Hematopoietic multipotent progenitor cell treated with erythropoietin and hydrocortisone succinate and interleukin-3 and kit ligand, for 17 days (in vitro differentiated cells): ENCODE data around the gene RHBDF2.

ENCODE experiments used
- DNase-seq: peaks from one replicate; pipeline ENCODE4 v3.0.0-alpha.2; 2015; ENCODE audit warnings: low spot score

The RHBDF2 gene

DNA sequence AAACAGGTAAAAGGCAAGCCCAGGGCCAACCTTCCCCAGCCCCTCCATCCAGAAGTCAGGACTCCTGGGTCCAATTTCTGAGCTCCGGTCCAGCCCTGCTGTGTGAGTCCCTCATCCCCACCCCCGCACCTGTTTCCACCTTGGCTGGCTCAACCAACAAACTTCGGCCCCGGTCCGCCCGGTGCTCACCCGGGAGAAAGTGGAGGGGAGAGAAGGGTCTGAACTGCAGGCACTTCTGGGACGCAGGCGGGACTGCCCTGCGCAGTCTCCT lies 541 bp downstream of the RHBDF2 start:
- DNase-seq, result no peak

DNA sequence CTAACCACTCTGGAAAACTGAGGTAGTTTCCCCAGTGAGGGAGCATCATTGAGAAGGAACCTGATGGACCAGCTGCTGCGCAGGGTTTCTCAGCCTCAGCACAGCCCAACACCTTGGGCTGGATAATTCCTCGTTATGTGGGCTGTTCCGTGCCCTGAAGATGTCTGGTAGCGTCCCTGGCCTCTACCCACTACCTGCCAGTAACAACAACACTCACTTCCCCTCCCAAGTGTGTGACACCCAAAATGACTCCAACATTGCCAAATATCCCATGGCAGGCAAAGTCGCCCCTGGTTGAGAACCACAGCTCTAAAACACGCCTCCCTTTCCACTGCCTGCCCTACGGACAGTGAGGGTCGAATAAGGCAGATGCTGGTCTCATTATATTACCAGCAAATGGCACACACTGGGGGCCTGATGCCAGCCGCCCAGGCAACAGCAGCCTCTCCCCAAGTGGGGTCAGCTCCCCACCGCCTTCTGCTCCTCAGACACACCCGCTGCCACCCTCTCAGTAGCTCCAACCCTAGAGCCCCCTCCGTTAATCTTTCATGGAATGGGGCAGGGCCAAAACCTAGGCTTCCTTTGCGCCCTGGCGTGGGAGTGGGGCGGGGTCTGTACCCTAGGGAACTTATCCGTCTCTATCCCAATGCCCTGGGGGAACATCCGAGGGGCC lies 1.0 kb downstream of the RHBDF2 start:
- DNase-seq, result no peak

GRCh38 chr17:76499267-76499667 lies 2.0 kb downstream of the RHBDF2 start:
- DNase-seq, result no peak

DNA sequence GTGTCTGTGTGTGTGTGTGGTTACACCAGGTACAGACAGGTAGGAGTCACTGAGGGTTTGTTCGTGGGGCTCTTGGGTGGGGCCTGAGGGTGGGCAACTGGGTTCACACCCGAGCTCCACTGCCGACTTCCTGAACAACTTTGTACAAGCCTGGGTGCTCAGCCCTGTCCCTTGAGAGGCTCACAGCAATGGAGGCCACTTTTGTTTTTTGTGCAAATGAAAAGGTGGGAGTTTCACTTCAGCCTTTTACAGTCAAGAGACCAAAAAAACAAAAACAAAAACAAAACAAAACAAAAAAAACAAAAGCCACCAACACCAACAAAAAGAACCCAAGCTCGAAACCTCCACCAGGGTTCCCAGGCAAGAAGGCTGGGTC lies 2.4 kb downstream of the RHBDF2 start:
- DNase-seq, result no peak

DNA sequence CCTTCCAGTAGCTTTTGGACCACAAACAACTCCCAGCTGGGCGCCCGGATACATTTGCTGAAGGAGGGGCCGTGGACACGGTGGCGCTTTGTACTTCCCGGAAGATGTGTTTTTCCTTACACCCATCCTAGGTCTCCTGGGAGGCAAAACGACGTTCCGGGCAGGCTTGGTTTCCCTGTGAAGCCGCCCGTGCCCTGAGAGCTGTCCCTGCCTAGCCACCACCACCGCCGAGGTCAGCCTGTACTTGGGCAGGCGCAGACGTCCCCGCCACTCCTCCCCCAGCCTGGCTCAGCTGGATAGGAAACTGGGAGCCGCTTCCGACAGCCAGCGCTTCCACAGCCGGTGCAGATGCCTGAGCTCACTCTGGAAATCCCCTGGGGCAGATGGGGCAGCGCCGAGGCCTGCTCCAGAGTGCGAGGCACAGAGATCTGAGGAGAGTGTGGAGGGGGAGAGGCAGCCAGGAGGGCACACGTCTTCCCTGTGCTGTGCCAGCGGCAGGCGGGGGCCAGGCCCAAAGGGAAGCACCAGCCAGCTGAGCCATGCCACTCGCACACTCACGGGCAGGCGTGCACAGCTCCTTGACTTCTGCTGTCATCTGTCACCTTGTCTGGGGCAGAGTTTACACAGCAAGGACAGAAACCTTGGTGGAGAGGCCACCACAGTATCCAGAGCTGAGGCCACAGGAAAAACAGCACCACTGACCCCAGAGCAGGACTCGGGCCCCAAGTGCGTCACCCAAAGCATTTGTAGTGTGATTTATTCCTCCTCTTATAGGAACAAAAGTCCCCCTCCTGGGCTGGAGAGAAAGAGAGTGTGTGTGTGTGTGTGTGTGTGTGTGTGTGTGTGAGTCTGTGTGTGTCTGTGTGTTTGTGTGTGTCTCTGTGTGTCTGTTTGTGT lies 3.0 kb downstream of the RHBDF2 start:
- no peak for DNase-seq

- no peak for DNase-seq
These were observed 3.6 kb downstream of the RHBDF2 start for GRCh38 chr17:76497699-76497978.

- DNase-seq, result no peak
These were observed 4.8 kb downstream of the RHBDF2 start for GRCh38 chr17:76496464-76496863.

DNA sequence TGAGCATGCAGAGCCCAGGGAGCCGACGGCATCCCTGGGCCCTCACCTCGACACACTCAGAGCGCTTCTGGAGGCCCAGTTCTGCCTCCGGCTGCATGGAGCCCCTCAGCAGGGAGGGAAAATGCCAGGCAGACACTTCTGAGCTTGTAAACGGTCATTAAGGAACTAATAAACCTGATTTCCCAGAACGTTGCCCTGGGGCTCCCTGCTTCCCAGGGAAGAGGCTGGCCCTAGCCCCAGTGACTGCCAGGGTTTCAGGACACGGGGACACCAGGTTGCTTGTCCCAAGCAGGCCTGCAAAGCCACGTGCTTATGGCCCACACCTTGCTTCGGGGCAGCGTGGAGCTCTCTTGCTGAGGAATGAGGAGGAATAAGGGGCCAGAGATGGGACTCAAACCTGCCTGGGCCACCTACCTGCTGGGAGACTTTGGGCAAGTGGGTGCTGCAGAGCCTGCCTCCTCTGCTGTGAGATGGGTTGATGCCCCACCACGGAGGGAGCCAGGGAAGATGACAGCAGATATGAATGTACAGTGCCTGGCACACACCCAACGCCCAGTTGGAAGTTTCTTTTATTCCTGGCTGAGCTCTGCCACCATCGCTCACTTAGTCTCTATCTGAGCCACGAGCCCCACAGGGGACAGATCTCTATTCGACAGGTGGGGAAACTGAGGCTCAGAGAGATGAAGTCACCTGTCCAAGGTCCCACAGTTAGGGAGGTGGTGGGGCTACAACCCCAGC lies 5.4 kb downstream of the RHBDF2 start:
- no peak for DNase-seq

DNA sequence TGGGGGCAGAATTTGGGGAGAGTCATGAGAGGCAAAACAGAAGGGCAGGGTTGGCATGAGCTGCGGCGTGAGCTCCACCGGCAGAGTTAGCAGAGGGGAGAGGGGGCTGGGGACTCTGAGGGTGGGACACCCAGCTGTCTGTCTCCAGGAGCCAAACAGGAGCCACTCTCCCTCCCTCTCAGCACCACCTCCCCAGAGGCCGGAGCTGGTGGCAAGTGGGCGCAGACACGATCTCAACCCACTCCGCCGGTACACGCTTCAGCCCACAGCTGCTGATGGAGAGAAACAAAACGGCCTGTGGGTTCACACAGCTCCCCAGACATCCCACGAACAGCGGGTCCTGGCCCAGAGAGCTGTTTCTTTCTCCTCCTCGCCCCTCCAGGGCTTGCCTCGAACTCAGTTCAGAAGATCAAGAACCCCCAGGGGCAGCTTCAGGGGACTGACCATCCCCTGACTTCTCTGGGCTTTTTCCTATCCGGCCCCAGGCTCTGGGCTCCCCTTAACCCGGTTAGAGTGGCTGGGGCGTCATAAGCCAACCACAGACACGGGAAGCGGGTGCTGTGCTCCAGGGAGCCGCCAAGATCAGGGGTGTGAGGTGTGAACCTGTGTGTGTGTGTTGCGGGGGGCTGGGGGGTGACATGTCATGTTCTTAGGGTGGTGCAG lies 7.6 kb downstream of the RHBDF2 start:
- no peak for DNase-seq

- DNase-seq, result no peak
These were observed 8.2 kb downstream of the RHBDF2 start for GRCh38 chr17:76492989-76493501.

- no peak for DNase-seq
These were observed 8.9 kb downstream of the RHBDF2 start for GRCh38 chr17:76492123-76492988.

DNA sequence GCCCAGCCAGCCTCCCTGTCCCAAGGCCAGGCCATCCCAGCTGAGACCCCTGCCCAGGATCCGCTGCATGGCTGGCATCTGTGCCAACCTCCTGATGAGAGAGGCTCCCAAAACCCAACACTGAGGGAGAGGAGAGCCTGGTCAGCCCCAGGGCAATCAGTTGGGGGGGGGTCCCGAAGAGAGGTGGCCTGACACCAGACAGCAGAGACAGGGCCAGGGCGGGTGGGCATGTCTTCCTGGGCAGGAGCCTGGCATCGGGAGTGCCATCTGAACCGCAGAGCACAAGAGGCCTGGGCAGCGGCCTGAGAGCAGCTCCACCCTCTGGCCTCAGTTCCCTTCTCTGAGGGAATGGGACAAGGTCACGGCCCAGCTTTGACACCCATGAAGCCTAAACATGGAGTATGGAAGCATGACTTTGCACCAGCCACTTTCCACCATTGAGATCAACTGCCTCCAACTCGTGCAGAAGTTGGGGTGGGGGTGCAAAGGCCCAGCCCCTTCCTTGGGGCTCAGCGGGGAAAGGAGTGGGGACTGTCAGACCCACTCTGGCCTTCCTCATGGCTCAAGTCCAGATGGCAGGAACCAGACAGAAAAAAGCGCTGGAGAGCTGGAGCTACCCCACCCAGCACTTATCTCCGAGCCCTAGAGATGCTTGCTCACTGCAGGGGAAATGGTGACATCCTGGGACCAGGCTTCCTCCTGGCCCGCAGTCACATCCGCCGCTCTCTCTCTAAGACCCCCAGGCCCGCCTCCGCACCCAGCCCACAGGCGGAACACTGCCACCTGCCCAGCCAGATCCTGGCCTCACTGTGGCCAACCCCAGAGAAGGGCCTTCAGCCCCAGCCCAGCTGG lies 9.7 kb downstream of the RHBDF2 start:
- no peak for DNase-seq

DNA sequence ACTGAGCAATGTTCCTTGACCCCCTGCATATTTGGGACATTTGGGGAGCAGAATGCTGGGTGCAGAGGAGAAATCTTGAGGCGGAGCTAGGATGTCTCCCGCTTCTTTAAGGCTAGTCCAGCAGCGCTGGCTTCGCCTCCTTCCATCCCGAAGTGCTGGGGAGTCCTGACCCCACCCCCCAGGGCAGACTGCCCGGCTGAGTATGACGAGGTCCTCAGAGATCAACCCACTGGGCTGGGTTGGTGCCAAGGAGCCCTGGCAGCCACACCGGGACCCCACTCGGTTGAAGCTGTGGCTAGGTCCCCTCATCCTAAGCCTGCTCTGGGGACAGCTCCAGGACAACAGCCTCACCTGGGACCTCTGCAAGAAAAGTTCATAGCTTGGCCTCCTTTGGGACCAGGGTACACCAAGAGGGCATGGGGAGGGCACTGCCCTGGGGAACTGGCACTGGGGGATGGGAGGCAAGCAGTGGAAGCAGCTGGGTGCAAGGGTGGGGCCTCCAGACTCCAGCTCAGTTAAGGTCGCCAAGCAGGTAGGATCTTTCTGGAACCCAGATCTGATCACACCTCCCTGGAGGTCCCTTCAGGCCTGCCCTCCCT lies 11.0 kb downstream of the RHBDF2 start:
- no peak for DNase-seq

DNA sequence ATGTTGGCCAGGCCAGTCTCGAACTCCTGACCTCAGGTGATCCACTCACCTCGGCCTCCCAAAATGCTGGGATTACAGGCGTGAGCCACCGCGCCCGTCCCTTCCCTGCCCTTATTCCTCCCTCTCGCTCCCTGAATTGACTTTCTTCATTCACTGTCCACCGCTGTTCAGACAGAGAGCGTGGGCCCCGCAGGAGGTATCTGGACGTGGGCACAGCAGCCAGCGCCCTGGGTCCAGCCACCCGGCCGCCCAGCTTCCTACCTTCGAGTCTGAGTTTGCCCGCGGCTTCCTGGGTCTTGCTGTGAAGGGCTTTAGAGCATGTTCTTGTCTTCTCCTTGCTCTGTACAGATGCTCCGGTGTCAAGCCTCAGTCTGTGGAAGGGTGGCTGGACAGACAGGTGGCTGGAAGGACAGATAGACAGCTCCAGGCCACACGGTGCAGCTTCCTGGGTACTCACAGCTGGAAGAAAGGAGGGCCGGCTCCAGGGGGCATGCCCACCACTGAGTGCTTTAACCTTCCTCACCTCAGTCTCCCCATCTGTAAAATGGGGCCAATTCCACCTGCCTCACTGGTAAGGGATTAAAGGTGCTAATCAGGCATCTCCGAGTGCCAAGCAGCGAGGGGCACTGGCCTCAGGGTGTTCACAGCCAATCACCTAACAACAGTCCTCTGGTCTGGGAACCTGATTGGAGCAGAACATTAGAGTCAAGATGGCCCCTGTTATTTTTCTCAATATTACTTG lies 13.6 kb downstream of the RHBDF2 start:
- DNase-seq, result no peak

GRCh38 chr17:76485569-76485968 lies 15.7 kb downstream of the RHBDF2 start:
- no peak for DNase-seq

DNA sequence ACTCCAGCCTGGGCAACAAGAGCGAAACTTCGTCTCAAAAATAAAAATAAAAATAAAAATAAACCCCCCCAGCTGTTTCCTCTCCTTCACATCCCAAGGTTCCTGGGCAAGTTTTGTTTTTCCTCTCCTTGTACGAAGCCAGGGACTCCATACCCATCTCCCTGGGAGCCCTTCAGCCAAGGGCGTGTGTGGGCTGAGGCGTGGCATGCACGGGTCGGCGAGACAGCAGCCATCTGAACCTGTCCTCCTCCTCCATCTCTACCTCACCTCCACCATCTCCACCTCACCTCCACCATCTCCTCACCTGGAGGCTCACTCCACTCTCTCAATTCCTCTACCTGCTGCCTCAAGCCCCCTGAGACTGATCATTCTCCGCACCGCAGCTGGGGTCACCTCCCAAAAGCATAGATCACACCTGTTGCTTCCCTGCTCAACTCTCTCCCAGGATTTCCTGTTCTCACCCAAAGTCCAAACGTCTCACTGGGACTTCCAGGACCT lies 16.9 kb downstream of the RHBDF2 start:
- DNase-seq, result no peak

- DNase-seq, result no peak
These were observed 20.1 kb downstream of the RHBDF2 start for GRCh38 chr17:76481071-76481655.

GRCh38 chr17:76480632-76481031 lies 20.6 kb downstream of the RHBDF2 start:
- no peak for DNase-seq

GRCh38 chr17:76479515-76480060 lies 21.6 kb downstream of the RHBDF2 start:
- no peak for DNase-seq
